ENCODE results near the gene TENM4.

GRCh38 chr11:78764946-78765345, 675.9 kb downstream of the TENM4 start:
- TF ChIP-seq CTCF (IDR thresholded peaks at IDR 0.05): no peak
- no peak for TF ChIP-seq POLR2A (IDR thresholded peaks at IDR 0.05)
- no peak for TF ChIP-seq POLR2AphosphoS5 (IDR thresholded peaks at IDR 0.05)
